Transverse colon (tissue), 4 donors: ENCODE results near the gene C11orf97. TPM values are rescaled to one million over a fixed set of nuclear protein-coding genes. Genes with fewer than 3 reads are reported as not detected.
A peak's percentile ranks its signal among the peaks of the same experiment; 100 is the strongest.

Experiments
- DNase-seq: peaks from one replicate; pipeline ENCODE4 v3.0.0-alpha.2; 2019
- H3K27ac ChIP-seq, 4 donors: fragments of 200-600 bp; sonication (generic); 2 replicates each; pipeline ENCODE4 v1.5.1; 2016 to 2018; ENCODE audit warnings: inconsistent platforms in 4 of 4
- H3K27me3 ChIP-seq: fragments of 200-600 bp; sonication (generic); 2 replicates; pipeline ENCODE4 v1.5.1; 2017; ENCODE audit warnings: inconsistent platforms
- H3K36me3 ChIP-seq, 4 donors: fragments of 200-600 bp; sonication (generic); 2 replicates each; pipeline ENCODE4 v1.5.1; 2017 to 2019; ENCODE audit warnings: inconsistent platforms in 4 of 4
- H3K4me1 ChIP-seq, 4 donors: fragments of 200-600 bp; sonication (generic); 2 replicates each; pipeline ENCODE4 v1.5.1; 2017 to 2020; ENCODE audit warnings: inconsistent platforms in 4 of 4
- H3K4me3 ChIP-seq, 4 donors: fragments of 200-600 bp; sonication (generic); 1 replicate in 1 of 4; 2 replicates in 3 of 4; pipeline versions ENCODE4 v1.5.1 to v1.6.1; 2017 to 2019; ENCODE audit warnings: inconsistent platforms in 4 of 4
- H3K9me3 ChIP-seq, 2 donors: fragments of 200-600 bp; sonication (generic); 2 replicates each; pipeline ENCODE4 v1.5.1; 2017 to 2019; ENCODE audit warnings: inconsistent platforms in 2 of 2
- CTCF ChIP-seq, 5 experiments: fragments of 200-600 bp in 3 of 5; fragments of 450-650 bp in 2 of 5; sonication (generic) in 3 of 5; IDR thresholded peaks; 1 replicate in 2 of 5; 2 replicates in 3 of 5; pipeline ENCODE4 v1.5.1; 2016 to 2017; ENCODE audit warnings: antibody characterized with exemption in 5 of 5, inconsistent platforms in 3 of 5, mild to moderate bottlenecking in 2 of 5, moderate library complexity in 1 of 5
- EP300 ChIP-seq: sonication (generic); formaldehyde crosslinking; IDR thresholded peaks from one replicate; pipeline ENCODE4 v1.6.1; 2017; ENCODE audit warnings: antibody characterized with exemption, low read depth
- POLR2A ChIP-seq: fragments of 450-650 bp; IDR thresholded peaks from one replicate; pipeline ENCODE4 v1.6.1; 2016; ENCODE audit warnings: antibody characterized with exemption, mild to moderate bottlenecking, moderate library complexity
- POLR2AphosphoS5 ChIP-seq, 3 donors: sonication (generic); formaldehyde crosslinking; IDR thresholded peaks; one replicate each; pipeline ENCODE4 v1.6.1; 2016; ENCODE audit warnings: antibody characterized with exemption in 3 of 3
- WGBS, 2 donors: methylation state at CpG; one replicate each; pipeline ENCODE4 v1.1.5; 2018; ENCODE audit warnings: low coverage in 1 of 2; 5-methylcytosine and 5-hydroxymethylcytosine counted together
- in situ Hi-C, 4 donors: fragments of 200-750 bp; cut with MboI; loops; one replicate each; pipeline versions ENCODE4 v1.15.0 to v1.15.1; 2017; ENCODE audit warnings: low sequenced_read_pairs in 3 of 4, low pct_ligation_motif_present in 1 of 4, low pct_unique_long_range_greater_than_20kb in 1 of 4
- intact Hi-C: fragments of 100-400 bp; cut with DNase I; formaldehyde crosslinking; loops from one replicate; pipeline ENCODE4 v1.15.1; 2023; ENCODE audit warnings: low total_unique reads
- total RNA-seq, 4 donors: library from RNA; depleted of rRNA; stranded (reverse); fragments of >200 nt; gene quantifications; one replicate each; pipeline ENCODE4 v1.1.0, GENCODE V29; 2016

C11orf97 gene
- total RNA-seq, 4 donors from 2014 or later = not detected

- Histone ChIP-seq H3K4me1 (peaks cover 0 to 37% (median 16%) of the 10 kb centered on the region in 4 donors), H3K27ac (no peak overlapping the region), H3K36me3 (no peaks in the 10 kb centered on the region), H3K27me3 (no peaks in the 10 kb centered on the region), H3K9me3 (no peaks in the 10 kb centered on the region), H3K4me3 (no peak overlapping the region)
- intact Hi-C loops (no loop called here), in situ Hi-C loops (no loop called here)
- TF ChIP-seq POLR2A = no peak
- no peak for DNase-seq
- WGBS, 2 donors = 73 to 97% methylated on average over 1 of the region's 1 CpG
These were observed 20.9 kb downstream of the C11orf97 start for GRCh38 chr11:94533206-94533605.

- no peaks in the 10 kb centered on the region for H3K27me3 ChIP-seq
- TF ChIP-seq EP300 (no peak), POLR2A (no peak), CTCF (IDR thresholded peaks at IDR 0.05) (no peak), POLR2AphosphoS5 (IDR thresholded peaks at IDR 0.05) (no peak)
- intact Hi-C loops (no loop called here), in situ Hi-C loops (no loop called here)
- H3K9me3 ChIP-seq = no peaks in the 10 kb centered on the region
- no peak overlapping the region for H3K4me3 ChIP-seq
- peaks cover 0 to 44% (median 16%) of the 10 kb centered on the region in 4 donors for H3K4me1 ChIP-seq
- no peak overlapping the region for H3K27ac ChIP-seq
- 71 to 72% methylated on average over 6 of the region's 6 CpGs for WGBS, 2 donors
- DNase-seq = no peak
- no peaks in the 10 kb centered on the region for H3K36me3 ChIP-seq
These were observed 21.7 kb downstream of the C11orf97 start for GRCh38 chr11:94533696-94534630.

DNA sequence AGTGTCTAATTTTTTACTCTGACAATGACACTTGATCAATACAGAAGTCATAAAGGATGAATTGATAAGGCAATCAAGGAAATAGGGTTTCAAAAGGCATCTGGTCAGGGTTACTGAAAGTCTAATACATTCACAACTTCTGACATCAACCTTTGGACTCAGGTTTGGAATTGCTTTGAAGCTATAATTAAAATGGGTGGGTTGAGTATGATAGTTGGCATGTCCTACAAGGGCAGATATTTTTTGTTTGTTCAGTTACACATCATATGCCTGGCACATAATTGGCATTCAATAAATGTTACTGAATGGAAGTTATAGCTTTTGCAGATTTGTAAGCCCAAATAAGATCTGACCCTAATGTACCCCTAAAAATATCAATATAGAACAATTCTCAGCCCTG lies 24.1 kb downstream of the C11orf97 start:
- H3K4me1 ChIP-seq = peaks cover 0 to 63% (median 26%) of the 10 kb centered on the region in 4 donors
- H3K36me3 ChIP-seq = no peaks in the 10 kb centered on the region
- intact Hi-C loops = no loop called here
- H3K27ac ChIP-seq = peak overlapping the region; percentile 70 to 85 (median 80)
- TF ChIP-seq CTCF (IDR thresholded peaks at IDR 0.05) (no peak), POLR2A (no peak), EP300 (no peak), POLR2AphosphoS5 (IDR thresholded peaks at IDR 0.05) (peak in 2 of 3 donors; percentile 42 to 73)
- H3K4me3 ChIP-seq = no peak overlapping the region
- H3K9me3 ChIP-seq = no peaks in the 10 kb centered on the region
- no peaks in the 10 kb centered on the region for H3K27me3 ChIP-seq
- in situ Hi-C loops = no loop called here
- no peak for DNase-seq

GRCh38 chr11:94537031-94537600 lies 24.9 kb downstream of the C11orf97 start:
- no peaks in the 10 kb centered on the region for H3K27me3 ChIP-seq
- H3K4me3 ChIP-seq = no peak overlapping the region
- no peaks in the 10 kb centered on the region for H3K9me3 ChIP-seq
- intact Hi-C loops (no loop called here), in situ Hi-C loops (no loop called here)
- no peak for DNase-seq
- peak overlapping the region; percentile 70 to 85 (median 80) for H3K27ac ChIP-seq
- TF ChIP-seq CTCF (IDR thresholded peaks at IDR 0.05) = no peak
- no peak for TF ChIP-seq EP300
- TF ChIP-seq POLR2AphosphoS5 (IDR thresholded peaks at IDR 0.05) = no peak
- TF ChIP-seq POLR2A = no peak
- WGBS, 2 donors = 33 to 43% methylated on average over 3 of the region's 3 CpGs
- peaks cover 0 to 70% (median 27%) of the 10 kb centered on the region in 4 donors for H3K4me1 ChIP-seq
- no peaks in the 10 kb centered on the region for H3K36me3 ChIP-seq
